ENCODE results near the gene ISY1.

- TF ChIP-seq CTCF (IDR thresholded peaks at IDR 0.05) (no peak), ZFX (IDR thresholded peaks at IDR 0.05; ENCODE audit: borderline replicate concordance) (no peak)
Observed at GRCh38 chr3:129116482-129116946, 44.3 kb downstream of the ISY1 start.
